Vagina (tissue), 2 donors: ENCODE measurements around the gene RAG1. TPM values are rescaled to one million over a fixed set of nuclear protein-coding genes. Genes with fewer than 3 reads are reported as not detected.

Experiments used
- DNase-seq, 2 donors: peaks; one replicate each; pipeline ENCODE4 v3.0.0-alpha.2; 2017; ENCODE audit errors: extremely low spot score in 2 of 2
- H3K27ac ChIP-seq: fragments of 200-600 bp; sonication (generic); one replicate; pipeline ENCODE4 v1.5.1; 2019
- H3K27me3 ChIP-seq: fragments of 200-600 bp; sonication (generic); one replicate; pipeline ENCODE4 v1.5.1; 2019
- H3K36me3 ChIP-seq, 2 donors: fragments of 200-600 bp; sonication (generic); one replicate each; pipeline ENCODE4 v1.5.1; 2017 to 2019
- H3K4me1 ChIP-seq: fragments of 200-600 bp; sonication (generic); one replicate; pipeline ENCODE4 v1.5.1; 2019
- H3K4me3 ChIP-seq, 2 donors: fragments of 200-600 bp; sonication (generic); 1 replicate in 1 of 2; 2 replicates in 1 of 2; pipeline ENCODE4 v1.5.1; 2016 to 2019
- H3K9me3 ChIP-seq: fragments of 200-600 bp; sonication (generic); one replicate; pipeline ENCODE4 v1.5.1; 2019
- CTCF ChIP-seq, 3 experiments: fragments of 450-650 bp in 2 of 3; fragments of 200-600 bp in 1 of 3; sonication (generic) in 1 of 3; IDR thresholded peaks; one replicate each; pipeline ENCODE4 v1.5.1; 2017 to 2019; ENCODE audit warnings: antibody characterized with exemption in 3 of 3, mild to moderate bottlenecking in 2 of 3, moderate library complexity in 2 of 3
- POLR2A ChIP-seq, 2 donors: fragments of 450-650 bp; IDR thresholded peaks; one replicate each; pipeline ENCODE4 v1.6.1; 2017; ENCODE audit warnings: antibody characterized with exemption in 2 of 2, mild to moderate bottlenecking in 2 of 2, moderate library complexity in 2 of 2
- POLR2AphosphoS5 ChIP-seq, 2 donors: sonication (generic); formaldehyde crosslinking; IDR thresholded peaks; one replicate each; pipeline ENCODE4 v1.9.0; 2017; ENCODE audit warnings: antibody characterized with exemption in 2 of 2, mild to moderate bottlenecking in 2 of 2, low read depth in 1 of 2; ENCODE audit not compliant: insufficient read depth in 1 of 2
- intact Hi-C: fragments of 100-400 bp; cut with DNase I; formaldehyde crosslinking; loops from one replicate; pipeline ENCODE4 v1.15.1; 2023
- total RNA-seq: library from RNA; depleted of rRNA; stranded (reverse); fragments of >200 nt; gene quantifications from one replicate; pipeline ENCODE4 v1.2.3, GENCODE V29; 2016

The RAG1 gene
- total RNA-seq, 1 donor from 2014 or later = 0.25 TPM

GRCh38 chr11:36577859-36578258 lies 10.1 kb downstream of the RAG1 start:
- no peaks in the 10 kb centered on the region for H3K27me3 ChIP-seq
- H3K4me3 ChIP-seq = no peak overlapping the region
- TF ChIP-seq POLR2A (IDR thresholded peaks at IDR 0.05) (no peak), CTCF (IDR thresholded peaks at IDR 0.05) (no peak), POLR2AphosphoS5 (IDR thresholded peaks at IDR 0.05; ENCODE audit: insufficient read depth in 1 of 2, low read depth in 1 of 2) (no peak)
- DNase-seq = no peak
- H3K9me3 ChIP-seq = no peaks in the 10 kb centered on the region
- intact Hi-C loops = no loop called here
- no peak overlapping the region for H3K27ac ChIP-seq
- H3K4me1 ChIP-seq = peaks cover 6% of the 10 kb centered on the region
- H3K36me3 ChIP-seq = no peaks in the 10 kb centered on the region

GRCh38 chr11:36578458-36578857 lies 10.7 kb downstream of the RAG1 start:
- H3K27ac ChIP-seq = no peak overlapping the region
- no peaks in the 10 kb centered on the region for H3K27me3 ChIP-seq
- no peak for DNase-seq
- peaks cover 6% of the 10 kb centered on the region for H3K4me1 ChIP-seq
- no peak overlapping the region for H3K4me3 ChIP-seq
- H3K9me3 ChIP-seq = no peaks in the 10 kb centered on the region
- no peak for TF ChIP-seq CTCF (IDR thresholded peaks at IDR 0.05)
- no peak for TF ChIP-seq POLR2AphosphoS5 (IDR thresholded peaks at IDR 0.05; ENCODE audit: insufficient read depth in 1 of 2, low read depth in 1 of 2)
- TF ChIP-seq POLR2A (IDR thresholded peaks at IDR 0.05) = no peak
- intact Hi-C loops = no loop called here
- no peaks in the 10 kb centered on the region for H3K36me3 ChIP-seq

GRCh38 chr11:36581536-36581935 lies 13.7 kb downstream of the RAG1 start:
- Histone ChIP-seq H3K27me3 (no peaks in the 10 kb centered on the region), H3K4me3 (no peak overlapping the region), H3K27ac (no peak overlapping the region), H3K36me3 (no peaks in the 10 kb centered on the region), H3K9me3 (no peaks in the 10 kb centered on the region), H3K4me1 (peaks cover 6% of the 10 kb centered on the region)
- intact Hi-C loops = no loop called here
- no peak for DNase-seq
- no peak for TF ChIP-seq POLR2A (IDR thresholded peaks at IDR 0.05)
- no peak for TF ChIP-seq CTCF (IDR thresholded peaks at IDR 0.05)
- TF ChIP-seq POLR2AphosphoS5 (IDR thresholded peaks at IDR 0.05; ENCODE audit: insufficient read depth in 1 of 2, low read depth in 1 of 2) = no peak

- Histone ChIP-seq H3K4me1 (no peaks in the 10 kb centered on the region), H3K9me3 (no peaks in the 10 kb centered on the region), H3K27me3 (no peaks in the 10 kb centered on the region), H3K4me3 (no peak overlapping the region), H3K27ac (no peak overlapping the region), H3K36me3 (no peaks in the 10 kb centered on the region)
- intact Hi-C loops = no loop called here
- no peak for DNase-seq
- TF ChIP-seq POLR2A (IDR thresholded peaks at IDR 0.05) = no peak
Observed at GRCh38 chr11:36583667-36584066, 15.9 kb downstream of the RAG1 start.

- no peak overlapping the region for H3K4me3 ChIP-seq
- H3K4me1 ChIP-seq = no peaks in the 10 kb centered on the region
- no peaks in the 10 kb centered on the region for H3K9me3 ChIP-seq
- no peaks in the 10 kb centered on the region for H3K36me3 ChIP-seq
- no peak for DNase-seq
- intact Hi-C loops = no loop called here
- no peaks in the 10 kb centered on the region for H3K27me3 ChIP-seq
- TF ChIP-seq CTCF (IDR thresholded peaks at IDR 0.05) (no peak), POLR2A (IDR thresholded peaks at IDR 0.05) (no peak), POLR2AphosphoS5 (IDR thresholded peaks at IDR 0.05; ENCODE audit: insufficient read depth in 1 of 2, low read depth in 1 of 2) (no peak)
- H3K27ac ChIP-seq = no peak overlapping the region
Observed at GRCh38 chr11:36586543-36586942, 18.7 kb downstream of the RAG1 start.

- Histone ChIP-seq H3K4me1 (no peaks in the 10 kb centered on the region), H3K27me3 (no peaks in the 10 kb centered on the region), H3K36me3 (no peaks in the 10 kb centered on the region), H3K27ac (no peak overlapping the region), H3K4me3 (no peak overlapping the region), H3K9me3 (no peaks in the 10 kb centered on the region)
- intact Hi-C loops = no loop called here
- TF ChIP-seq POLR2A (IDR thresholded peaks at IDR 0.05) (no peak), POLR2AphosphoS5 (IDR thresholded peaks at IDR 0.05; ENCODE audit: insufficient read depth in 1 of 2, low read depth in 1 of 2) (no peak), CTCF (IDR thresholded peaks at IDR 0.05) (no peak)
- no peak for DNase-seq
Observed at GRCh38 chr11:36588099-36588498, 20.3 kb downstream of the RAG1 start.
